CD4-positive, alpha-beta T cell treated with Interleukin-17A for 4 hours (primary cell): Measurements from ENCODE around the gene GPR35.
"Not testable (repeated sequence)": the region's sequence is repeated elsewhere in the genome, so short reads cannot be mapped to it uniquely, and the experiment has no call there.

Source experiments
- DNase-seq: peaks from one replicate; pipeline ENCODE4 v3.0.0-alpha.2; 2020; ENCODE audit warnings: mixed read lengths

Gene GPR35

GRCh38 chr2:240640939-240641338 is 15.7 kb downstream of the GPR35 start:
- DNase-seq: peak; percentile 29

GRCh38 chr2:240642061-240642805 is 17.0 kb downstream of the GPR35 start:
- DNase-seq: no peak

- DNase-seq: no peak
Measured at GRCh38 chr2:240642806-240643092, 17.5 kb downstream of the GPR35 start.

- DNase-seq: no peak
Measured at GRCh38 chr2:240643093-240643810, 18.0 kb downstream of the GPR35 start.

GRCh38 chr2:240643811-240644150 is 18.5 kb downstream of the GPR35 start:
- no peak for DNase-seq

- no peak for DNase-seq
Measured at GRCh38 chr2:240644171-240644651, 18.9 kb downstream of the GPR35 start.

GRCh38 chr2:240644859-240645301 is 19.6 kb downstream of the GPR35 start:
- DNase-seq: no peak

GRCh38 chr2:240645346-240645745 is 20.1 kb downstream of the GPR35 start:
- DNase-seq: no peak

- no peak for DNase-seq
Measured at GRCh38 chr2:240645801-240646175, 20.5 kb downstream of the GPR35 start.

- DNase-seq: no peak
Measured at GRCh38 chr2:240646176-240646899, 21.1 kb downstream of the GPR35 start.

- DNase-seq: no peak
Measured at GRCh38 chr2:240646900-240647502, 21.7 kb downstream of the GPR35 start.

GRCh38 chr2:240647503-240648154 is 22.3 kb downstream of the GPR35 start:
- no peak for DNase-seq

- no peak for DNase-seq
Measured at GRCh38 chr2:240648155-240648649, 22.9 kb downstream of the GPR35 start.

- no peak for DNase-seq
Measured at GRCh38 chr2:240648650-240649275, 23.5 kb downstream of the GPR35 start.

GRCh38 chr2:240649331-240649730 is 24.1 kb downstream of the GPR35 start:
- no peak for DNase-seq

GRCh38 chr2:240650254-240650965 is 25.1 kb downstream of the GPR35 start:
- DNase-seq: no peak

- no peak for DNase-seq
Measured at GRCh38 chr2:240651185-240651584, 25.9 kb downstream of the GPR35 start.

GRCh38 chr2:240655931-240656886 is 30.9 kb downstream of the GPR35 start:
- DNase-seq: no peak

GRCh38 chr2:240659883-240660282 is 34.6 kb downstream of the GPR35 start:
- not testable (repeated sequence) for DNase-seq

- DNase-seq: no peak
Measured at GRCh38 chr2:240662681-240663080, 37.4 kb downstream of the GPR35 start.
